SK-N-SH treated with all-trans-retinoic acid at 6 μM for 48 hours (cell line): Measurements from ENCODE around the gene BPIFB4.

Experiments
- ATAC-seq: fragments of 200-7000 bp; cut with Tn5 transposase; 3 replicates; pipeline ENCODE4 v1.9.1; 2020; ENCODE audit warnings: mild to moderate bottlenecking, moderate library complexity
- ARNTL ChIP-seq: fragments of 450-650 bp; formaldehyde crosslinking; IDR thresholded peaks from 2 replicates; pipeline ENCODE4 v1.5.0; 2020; ENCODE audit warnings: low read depth, mild to moderate bottlenecking, moderate library complexity, borderline replicate concordance
- BACH2 ChIP-seq: fragments of 250-450 bp; sonication (Bioruptor Pico); IDR thresholded peaks from 2 replicates; pipeline ENCODE4 v1.9.0; 2021; ENCODE audit warnings: mild to moderate bottlenecking, borderline replicate concordance
- CSDC2 ChIP-seq: fragments of 250-450 bp; sonication (Bioruptor Pico); IDR thresholded peaks from 2 replicates; pipeline ENCODE4 v1.5.0; 2020; ENCODE audit warnings: mild to moderate bottlenecking, moderate library complexity
- CSRNP3 ChIP-seq: fragments of 250-450 bp; sonication (Bioruptor Pico); IDR thresholded peaks from 2 replicates; pipeline ENCODE4 v1.5.1; 2021; ENCODE audit warnings: mild to moderate bottlenecking, moderate library complexity
- GLIS3 ChIP-seq: fragments of 250-450 bp; sonication (Bioruptor Pico); IDR thresholded peaks from 2 replicates; pipeline ENCODE4 v1.5.0; 2020; ENCODE audit warnings: mild to moderate bottlenecking, moderate library complexity
- ISL1 ChIP-seq: fragments of 250-450 bp; sonication (Bioruptor Pico); IDR thresholded peaks from 2 replicates; pipeline ENCODE4 v2.1.2; 2022; ENCODE audit warnings: mild to moderate bottlenecking, moderate library complexity
- PATZ1 ChIP-seq: fragments of 250-450 bp; sonication (Bioruptor Pico); IDR thresholded peaks from 2 replicates; pipeline ENCODE4 v1.8.0; 2020; ENCODE audit warnings: mild to moderate bottlenecking, moderate library complexity, borderline replicate concordance
- POU6F1 ChIP-seq: fragments of 250-450 bp; sonication (Bioruptor Pico); IDR thresholded peaks from 2 replicates; pipeline ENCODE4 v1.8.0; 2021; ENCODE audit warnings: low read depth, mild to moderate bottlenecking, moderate library complexity, borderline replicate concordance
- PPARA ChIP-seq: fragments of 250-450 bp; sonication (Bioruptor Pico); IDR thresholded peaks from 2 replicates; pipeline ENCODE4 v1.5.0; 2020; ENCODE audit warnings: mild to moderate bottlenecking, borderline replicate concordance
- RARB ChIP-seq: fragments of 250-450 bp; sonication (Bioruptor Pico); IDR thresholded peaks from 2 replicates; pipeline ENCODE4 v1.8.0; 2021; ENCODE audit warnings: mild to moderate bottlenecking, moderate library complexity
- TCF4 ChIP-seq: fragments of 250-450 bp; sonication (Bioruptor Pico); IDR thresholded peaks from 2 replicates; pipeline ENCODE4 v1.8.0; 2021; ENCODE audit warnings: mild to moderate bottlenecking, moderate library complexity, borderline replicate concordance
- TOX ChIP-seq: fragments of 250-450 bp; sonication (Bioruptor Pico); IDR thresholded peaks from 2 replicates; pipeline ENCODE4 v1.8.0; 2021; ENCODE audit warnings: mild to moderate bottlenecking, moderate library complexity, borderline replicate concordance
- ZC3H10 ChIP-seq: fragments of 250-450 bp; sonication (Bioruptor Pico); IDR thresholded peaks from 2 replicates; pipeline ENCODE4 v1.5.1; 2021; ENCODE audit warnings: mild to moderate bottlenecking, moderate library complexity
- ZFP3 ChIP-seq: fragments of 250-450 bp; sonication (Bioruptor Pico); IDR thresholded peaks from 2 replicates; pipeline ENCODE4 v1.5.0; 2020; ENCODE audit warnings: mild to moderate bottlenecking, moderate library complexity
- ZFP30 ChIP-seq: fragments of 450-650 bp; formaldehyde crosslinking; IDR thresholded peaks from 2 replicates; pipeline ENCODE4 v1.5.0; 2022; ENCODE audit warnings: mild to moderate bottlenecking, moderate library complexity
- ZNF565 ChIP-seq: fragments of 450-650 bp; formaldehyde crosslinking; conservative IDR thresholded peaks from 2 replicates; pipeline ENCODE4 v1.5.0; 2020; ENCODE audit warnings: low read depth, mild to moderate bottlenecking, moderate library complexity
- ZNF8 ChIP-seq: fragments of 450-650 bp; formaldehyde crosslinking; IDR thresholded peaks from 2 replicates; pipeline ENCODE4 v1.5.0; 2020; ENCODE audit warnings: mild to moderate bottlenecking, moderate library complexity
- TF ChIP-seq, protein P1 (sequence below): fragments of 250-450 bp; sonication (Bioruptor Pico); IDR thresholded peaks from 2 replicates; pipeline ENCODE4 v1.5.0; 2020; ENCODE audit warnings: mild to moderate bottlenecking, moderate library complexity

The BPIFB4 gene

DNA sequence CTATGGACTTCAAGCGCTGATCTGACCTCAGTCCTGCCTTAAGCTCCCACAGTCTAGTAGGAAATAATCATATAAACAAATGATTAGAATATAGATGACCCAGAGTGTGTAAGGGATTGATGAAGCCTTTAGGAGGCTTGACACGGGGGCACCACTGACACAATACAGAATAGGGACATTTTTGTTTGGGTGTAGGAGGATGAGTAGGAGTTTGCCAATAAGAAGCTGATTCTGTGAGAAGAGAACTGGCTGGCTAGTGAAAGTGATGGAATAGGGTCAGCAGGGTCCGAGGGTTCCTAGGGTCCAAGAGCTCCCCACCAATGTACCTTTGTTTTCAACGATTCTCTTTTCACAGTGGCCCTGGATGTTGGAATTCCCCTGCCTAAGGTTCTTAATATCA is 7.1 kb upstream of the BPIFB4 start:
- no peak for ATAC-seq
- TF ChIP-seq TOX (no peak), ZFP3 (CRISPR knock-in tag) (peak; percentile 57; the same call in 1 of the 2 replicates), RARB (CRISPR knock-in tag) (no peak), CSRNP3 (no peak), ZFP30 (no peak), ISL1 (CRISPR knock-in tag) (no peak)

- no peak for ATAC-seq
Observed at GRCh38 chr20:33072813-33073212, 6.6 kb upstream of the BPIFB4 start.

DNA sequence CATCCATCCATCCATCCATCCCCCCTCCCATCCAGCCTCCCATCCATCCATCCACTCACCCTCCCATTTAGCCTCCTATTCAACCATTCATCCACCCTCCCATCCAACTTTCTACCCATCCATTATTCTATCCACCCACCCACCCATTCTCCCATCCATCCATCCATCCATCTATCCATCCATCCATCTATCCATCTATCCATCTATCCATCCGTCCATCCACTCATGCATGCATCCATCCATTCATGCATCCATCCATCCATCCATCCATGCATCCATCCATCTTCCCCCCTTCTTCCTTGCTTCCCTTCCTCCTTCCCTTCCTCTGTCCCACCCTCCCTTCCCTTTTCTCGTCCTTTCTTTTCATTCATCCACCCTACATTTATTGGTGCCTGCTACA is 4.8 kb upstream of the BPIFB4 start:
- no peak for TF ChIP-seq BACH2 (CRISPR knock-in tag)
- TF ChIP-seq POU6F1 (CRISPR knock-in tag), result no peak
- TF ChIP-seq, all 23 proteins: peak for 0
- no peak for ATAC-seq

More at GRCh38 chr20:33072813-33073212, 6.6 kb upstream of the BPIFB4 start:
- TF ChIP-seq ZFP3 (CRISPR knock-in tag), result no peak
- TF ChIP-seq TCF4 (CRISPR knock-in tag), result no peak
- TF ChIP-seq ARNTL, result no peak

DNA sequence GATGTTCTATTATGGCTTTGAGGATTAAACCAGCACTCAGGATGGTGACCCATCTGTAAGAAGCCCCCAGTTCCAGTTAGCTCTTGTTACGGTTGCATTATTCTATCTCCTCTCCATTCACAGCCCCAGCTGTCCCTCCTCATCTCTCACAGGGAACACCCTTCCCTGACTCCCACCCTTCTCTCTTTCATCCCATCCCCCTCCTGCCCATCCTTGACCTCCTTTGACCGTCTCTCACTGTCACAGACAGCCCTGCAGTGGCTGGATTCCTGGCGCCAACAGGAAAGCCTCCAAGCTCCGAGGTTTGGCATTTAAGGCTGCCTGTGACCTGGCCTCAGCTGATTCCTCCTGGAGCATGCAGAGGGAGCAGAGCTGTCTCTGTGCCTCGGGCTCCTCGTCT is 4.2 kb upstream of the BPIFB4 start:
- TF ChIP-seq ZFP3 (CRISPR knock-in tag), result no peak
- TF ChIP-seq TOX, result no peak
- TF ChIP-seq CSRNP3, result no peak
- no peak for TF ChIP-seq GLIS3 (CRISPR knock-in tag)
- TF ChIP-seq CSDC2 (CRISPR knock-in tag), result no peak
- TF ChIP-seq TCF4 (CRISPR knock-in tag), result no peak
- TF ChIP-seq, protein P1, sequence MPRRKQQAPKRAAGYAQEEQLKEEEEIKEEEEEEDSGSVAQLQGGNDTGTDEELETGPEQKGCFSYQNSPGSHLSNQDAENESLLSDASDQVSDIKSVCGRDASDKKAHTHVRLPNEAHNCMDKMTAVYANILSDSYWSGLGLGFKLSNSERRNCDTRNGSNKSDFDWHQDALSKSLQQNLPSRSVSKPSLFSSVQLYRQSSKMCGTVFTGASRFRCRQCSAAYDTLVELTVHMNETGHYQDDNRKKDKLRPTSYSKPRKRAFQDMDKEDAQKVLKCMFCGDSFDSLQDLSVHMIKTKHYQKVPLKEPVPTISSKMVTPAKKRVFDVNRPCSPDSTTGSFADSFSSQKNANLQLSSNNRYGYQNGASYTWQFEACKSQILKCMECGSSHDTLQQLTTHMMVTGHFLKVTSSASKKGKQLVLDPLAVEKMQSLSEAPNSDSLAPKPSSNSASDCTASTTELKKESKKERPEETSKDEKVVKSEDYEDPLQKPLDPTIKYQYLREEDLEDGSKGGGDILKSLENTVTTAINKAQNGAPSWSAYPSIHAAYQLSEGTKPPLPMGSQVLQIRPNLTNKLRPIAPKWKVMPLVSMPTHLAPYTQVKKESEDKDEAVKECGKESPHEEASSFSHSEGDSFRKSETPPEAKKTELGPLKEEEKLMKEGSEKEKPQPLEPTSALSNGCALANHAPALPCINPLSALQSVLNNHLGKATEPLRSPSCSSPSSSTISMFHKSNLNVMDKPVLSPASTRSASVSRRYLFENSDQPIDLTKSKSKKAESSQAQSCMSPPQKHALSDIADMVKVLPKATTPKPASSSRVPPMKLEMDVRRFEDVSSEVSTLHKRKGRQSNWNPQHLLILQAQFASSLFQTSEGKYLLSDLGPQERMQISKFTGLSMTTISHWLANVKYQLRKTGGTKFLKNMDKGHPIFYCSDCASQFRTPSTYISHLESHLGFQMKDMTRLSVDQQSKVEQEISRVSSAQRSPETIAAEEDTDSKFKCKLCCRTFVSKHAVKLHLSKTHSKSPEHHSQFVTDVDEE (CRISPR knock-in tag), result no peak
- TF ChIP-seq ZNF8 (CRISPR knock-in tag), result no peak
- TF ChIP-seq PATZ1 (CRISPR knock-in tag), result no peak
- TF ChIP-seq RARB (CRISPR knock-in tag), result no peak
- no peak for TF ChIP-seq ZNF565 (CRISPR knock-in tag)
- TF ChIP-seq ISL1 (CRISPR knock-in tag), result no peak
- TF ChIP-seq PPARA (CRISPR knock-in tag), result no peak
- TF ChIP-seq ARNTL, result no peak
- TF ChIP-seq POU6F1 (CRISPR knock-in tag), result no peak
- no peak for TF ChIP-seq ZC3H10 (CRISPR knock-in tag)
- no peak for ATAC-seq
